HG03135 (cell line): Measurements from ENCODE around the gene M1AP.
A peak's percentile ranks its signal among the peaks of the same experiment; 100 is the strongest.
"Not testable (repeated sequence)": the region's sequence is repeated elsewhere in the genome, so short reads cannot be mapped to it uniquely, and the experiment has no call there.

Experiments
- ATAC-seq: cut with Tn5 transposase; IDR thresholded peaks from one replicate; pipeline ENCODE4 v1.9.1; 2021; ENCODE audit warnings: mild to moderate bottlenecking, moderate library complexity; ENCODE audit not compliant: unreplicated experiment

Gene M1AP

DNA sequence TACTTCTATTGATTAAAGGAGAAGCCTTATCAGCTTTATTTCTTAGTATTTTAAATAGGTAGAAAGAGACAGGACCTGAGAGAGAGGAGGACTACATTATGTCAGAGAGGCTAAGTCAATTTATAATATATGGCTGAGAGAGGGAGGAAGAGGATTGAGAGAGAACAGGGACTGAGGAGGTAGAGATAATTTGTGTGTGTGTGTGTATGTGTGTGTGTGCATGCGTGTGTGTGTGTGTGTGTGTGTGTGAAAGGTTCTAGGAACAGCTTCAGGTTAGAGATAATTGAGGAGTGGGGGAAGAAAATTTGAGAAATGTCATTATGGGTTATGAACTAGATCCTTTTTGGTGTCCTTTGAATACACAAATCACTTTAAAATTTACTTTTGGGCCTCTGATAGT lies 78.4 kb downstream of the M1AP start:
- ATAC-seq, result no peak

DNA sequence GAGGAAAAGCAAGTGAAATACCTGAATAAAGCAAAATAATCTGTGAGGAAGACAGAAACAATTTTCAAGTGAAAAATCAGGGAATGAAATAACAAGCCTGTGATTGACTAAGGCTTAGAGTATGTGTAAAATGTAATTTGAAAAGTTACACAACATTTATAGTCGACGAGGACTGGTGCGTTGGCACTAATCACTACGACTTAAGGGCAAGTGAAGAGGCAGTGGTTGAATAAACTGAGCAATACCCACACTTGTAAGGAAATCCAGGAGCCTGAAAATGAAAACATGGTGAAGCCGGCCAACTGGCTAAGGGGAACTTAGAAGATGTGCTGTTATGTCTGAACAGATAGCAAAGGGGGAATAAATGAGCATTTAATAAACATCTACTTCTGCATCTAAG lies 80.2 kb downstream of the M1AP start:
- no peak for ATAC-seq

DNA sequence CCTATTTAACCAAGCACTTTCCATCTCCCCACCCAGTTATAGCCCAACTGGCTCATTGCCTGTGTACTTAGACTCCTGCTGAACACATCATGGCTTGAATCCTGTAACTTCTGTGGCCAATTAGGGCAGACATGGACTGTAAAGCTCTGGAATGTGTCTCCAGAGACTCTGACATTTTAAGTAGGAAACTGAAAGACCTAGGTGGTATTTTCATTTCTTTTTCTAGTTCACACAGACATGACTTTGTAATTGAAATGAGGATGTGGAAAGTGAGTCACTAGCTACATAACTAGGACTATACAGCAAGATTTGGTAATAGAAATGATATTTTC lies 81.4 kb downstream of the M1AP start:
- ATAC-seq, result no peak

- ATAC-seq, result no peak
Observed at GRCh38 chr2:74566076-74566753, 81.9 kb downstream of the M1AP start.

DNA sequence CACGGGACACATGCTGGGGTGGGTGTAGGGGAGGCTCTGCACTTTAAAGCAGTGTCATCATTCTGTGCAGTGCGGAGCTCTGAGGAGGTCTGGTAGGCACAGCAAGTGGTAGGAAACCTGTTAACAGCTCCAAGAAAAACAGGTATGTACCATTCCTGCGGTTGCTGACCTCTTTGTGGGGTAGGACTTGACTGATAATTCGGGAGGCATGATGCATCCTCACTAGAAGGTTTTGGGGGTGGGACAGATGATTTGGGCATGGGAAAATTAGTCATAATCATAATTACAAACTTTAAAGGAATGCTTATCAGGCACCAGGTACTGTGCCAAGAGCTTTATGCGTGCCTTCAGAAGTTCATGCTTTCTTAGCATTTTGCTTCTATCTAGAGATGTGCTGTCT lies 83.9 kb downstream of the M1AP start:
- ATAC-seq, result no peak

DNA sequence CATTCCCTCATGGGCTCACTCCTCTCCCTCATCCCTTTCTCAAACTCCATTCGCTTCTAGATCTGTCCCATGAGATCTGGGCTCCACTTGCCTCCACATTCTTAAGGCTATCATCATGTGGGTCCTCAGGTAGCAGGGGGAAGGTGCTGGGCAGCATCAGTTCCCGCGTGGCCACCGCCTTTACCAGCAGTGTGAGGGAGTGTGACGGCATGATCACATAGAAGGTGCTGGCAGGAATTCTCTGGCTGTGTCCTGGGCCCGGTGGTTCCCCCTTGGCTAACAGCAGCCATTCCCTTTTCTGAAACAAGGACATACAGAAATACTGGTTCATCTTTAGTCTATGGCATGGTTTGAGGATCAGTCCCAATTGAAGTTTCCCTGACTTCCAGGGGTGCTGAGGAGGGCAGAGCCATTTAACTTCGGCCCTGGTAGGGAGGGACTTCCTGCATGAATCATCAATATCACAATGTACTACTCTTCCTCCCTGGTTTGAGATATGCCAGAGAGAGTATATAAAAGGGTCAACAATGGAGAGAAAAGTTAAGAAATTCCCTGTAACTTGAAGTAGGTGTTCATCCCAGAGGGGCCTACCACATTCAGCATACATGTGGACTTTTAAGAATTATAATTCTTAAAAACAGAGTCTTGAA lies 85.9 kb downstream of the M1AP start:
- no peak for ATAC-seq

- not testable (repeated sequence) for ATAC-seq
Observed at GRCh38 chr2:74561022-74561421, 87.1 kb downstream of the M1AP start.

- no peak for ATAC-seq
Observed at GRCh38 chr2:74560591-74560990, 87.5 kb downstream of the M1AP start.

DNA sequence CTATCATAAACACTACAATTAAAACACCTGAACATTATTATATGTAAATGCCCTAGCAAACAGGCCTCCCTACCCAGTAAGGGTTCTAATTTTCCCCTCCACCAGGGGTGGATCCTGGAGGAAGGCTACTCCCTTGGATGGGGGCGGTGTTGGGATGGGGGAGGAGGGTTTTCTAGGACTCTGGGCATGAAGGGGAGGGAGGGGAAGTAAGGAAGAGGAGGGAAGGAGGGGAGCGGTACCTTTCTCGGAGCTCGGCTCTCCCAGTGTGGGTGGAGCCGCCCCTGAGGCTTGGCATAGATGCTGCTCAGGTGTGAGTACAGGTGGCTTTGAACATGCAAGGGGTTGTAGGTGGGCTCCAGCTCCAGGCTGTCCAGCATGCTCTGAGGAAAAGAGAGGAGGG lies 88.2 kb downstream of the M1AP start:
- ATAC-seq, result no peak

- ATAC-seq, result no peak
Observed at GRCh38 chr2:74558284-74559230, 89.6 kb downstream of the M1AP start.

DNA sequence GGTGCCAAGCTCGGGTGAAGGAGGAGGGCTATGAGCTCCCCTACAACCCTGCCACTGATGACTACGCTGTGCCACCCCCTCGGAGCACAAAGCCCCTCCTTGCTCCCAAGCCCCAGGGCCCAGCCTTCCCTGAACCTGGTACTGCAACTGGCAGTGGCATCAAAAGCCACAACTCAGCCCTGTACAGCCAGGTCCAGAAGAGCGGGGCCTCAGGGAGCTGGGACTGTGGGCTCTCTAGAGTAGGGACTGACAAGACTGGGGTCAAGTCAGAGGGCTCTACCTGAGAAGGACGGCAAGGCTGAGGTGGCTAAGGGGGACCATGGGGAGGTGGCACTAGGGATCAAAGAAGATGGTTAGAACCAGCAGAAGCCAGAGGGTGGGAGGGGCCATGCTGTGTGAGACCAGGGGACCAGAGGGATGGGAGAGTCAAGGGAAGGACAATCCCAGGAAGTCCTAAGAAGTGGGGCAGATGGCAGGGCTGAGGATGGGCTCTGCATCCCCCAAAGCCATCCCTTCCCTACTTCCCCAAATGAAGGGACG lies 91.2 kb downstream of the M1AP start:
- no peak for ATAC-seq

- no peak for ATAC-seq
Observed at GRCh38 chr2:74556159-74556558, 92.0 kb downstream of the M1AP start.

DNA sequence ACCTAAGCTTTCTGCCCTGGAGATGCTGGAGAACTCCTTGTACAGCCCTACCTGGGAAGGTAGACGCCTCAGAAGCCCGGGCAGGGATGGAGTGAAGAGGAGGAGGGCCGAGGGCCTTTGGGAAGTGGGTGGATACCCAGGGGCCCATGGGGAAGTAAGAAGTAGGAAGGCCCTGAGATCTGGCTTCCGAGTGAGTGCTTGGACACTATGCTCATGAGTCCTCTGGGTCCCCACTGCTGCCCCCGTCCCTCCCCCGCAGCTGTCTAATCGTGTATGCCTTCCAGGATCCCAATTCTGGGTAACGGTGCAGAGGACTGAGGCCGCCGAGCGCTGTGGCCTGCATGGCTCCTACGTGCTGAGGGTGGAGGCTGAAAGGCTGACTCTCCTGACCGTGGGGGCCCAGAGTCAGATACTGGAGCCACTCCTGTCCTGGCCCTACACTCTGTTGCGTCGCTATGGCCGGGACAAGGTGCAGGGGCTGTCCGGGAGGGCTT lies 92.5 kb downstream of the M1AP start:
- no peak for ATAC-seq

DNA sequence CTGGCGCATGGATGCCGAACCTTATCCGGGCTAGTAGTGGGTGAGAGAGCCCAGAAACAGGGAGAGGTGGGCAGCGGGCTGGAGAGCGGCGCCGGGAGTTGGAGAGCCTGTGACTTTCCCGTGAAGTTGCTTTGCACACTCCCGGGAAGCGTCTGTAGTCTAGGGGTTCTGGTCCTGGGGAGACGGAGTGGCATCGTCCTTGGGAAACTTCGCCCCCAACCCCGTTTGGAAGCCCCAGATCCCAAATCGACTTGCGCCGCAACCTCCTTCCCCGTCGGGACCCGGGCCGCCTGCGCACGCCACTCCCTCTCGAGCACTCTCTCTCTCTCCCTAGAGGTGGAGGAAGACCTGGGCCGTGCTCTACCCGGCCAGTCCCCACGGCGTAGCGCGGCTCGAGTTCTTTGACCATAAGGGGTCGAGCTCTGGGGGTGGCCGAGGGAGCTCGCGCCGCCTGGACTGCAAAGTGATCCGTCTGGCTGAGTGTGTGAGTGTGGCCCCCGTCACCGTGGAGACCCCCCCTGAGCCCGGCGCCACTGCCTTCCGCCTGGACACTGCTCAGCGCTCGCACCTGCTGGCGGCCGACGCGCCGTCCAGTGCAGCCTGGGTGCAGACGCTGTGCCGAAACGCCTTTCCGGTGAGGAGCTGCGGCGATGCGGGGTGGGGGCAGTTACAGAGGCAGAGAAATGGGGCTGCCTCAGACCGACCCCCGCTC lies 93.2 kb downstream of the M1AP start:
- ATAC-seq, result peak; percentile 58

GRCh38 chr2:74553892-74554819 lies 94.0 kb downstream of the M1AP start, which contains the start of the genes DOK1 and LOXL3:
TSS of gene DOK1 (plus strand) at chr2:74554720. CDS start at chr2:74554755, 35 bp downstream.
TSS of gene LOXL3 (minus strand) at chr2:74553942. CDS start at chr2:74552634, 1,308 bp downstream.
- peak; percentile 57 for ATAC-seq

- ATAC-seq, result no peak
Observed at GRCh38 chr2:74552914-74553811, 95.0 kb downstream of the M1AP start.

- no peak for ATAC-seq
Observed at GRCh38 chr2:74551942-74552913, 95.9 kb downstream of the M1AP start.
